GM18868 (cell line): ENCODE measurements around the gene SLCO1B1.
"Not testable (repeated sequence)": the region's sequence is repeated elsewhere in the genome, so short reads cannot be mapped to it uniquely, and the experiment has no call there.

Source experiments
- ATAC-seq: cut with Tn5 transposase; IDR thresholded peaks from one replicate; pipeline ENCODE4 v1.9.1; 2021; ENCODE audit warnings: mild to moderate bottlenecking, moderate library complexity; ENCODE audit not compliant: unreplicated experiment

SLCO1B1 gene, protein sequence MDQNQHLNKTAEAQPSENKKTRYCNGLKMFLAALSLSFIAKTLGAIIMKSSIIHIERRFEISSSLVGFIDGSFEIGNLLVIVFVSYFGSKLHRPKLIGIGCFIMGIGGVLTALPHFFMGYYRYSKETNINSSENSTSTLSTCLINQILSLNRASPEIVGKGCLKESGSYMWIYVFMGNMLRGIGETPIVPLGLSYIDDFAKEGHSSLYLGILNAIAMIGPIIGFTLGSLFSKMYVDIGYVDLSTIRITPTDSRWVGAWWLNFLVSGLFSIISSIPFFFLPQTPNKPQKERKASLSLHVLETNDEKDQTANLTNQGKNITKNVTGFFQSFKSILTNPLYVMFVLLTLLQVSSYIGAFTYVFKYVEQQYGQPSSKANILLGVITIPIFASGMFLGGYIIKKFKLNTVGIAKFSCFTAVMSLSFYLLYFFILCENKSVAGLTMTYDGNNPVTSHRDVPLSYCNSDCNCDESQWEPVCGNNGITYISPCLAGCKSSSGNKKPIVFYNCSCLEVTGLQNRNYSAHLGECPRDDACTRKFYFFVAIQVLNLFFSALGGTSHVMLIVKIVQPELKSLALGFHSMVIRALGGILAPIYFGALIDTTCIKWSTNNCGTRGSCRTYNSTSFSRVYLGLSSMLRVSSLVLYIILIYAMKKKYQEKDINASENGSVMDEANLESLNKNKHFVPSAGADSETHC

DNA sequence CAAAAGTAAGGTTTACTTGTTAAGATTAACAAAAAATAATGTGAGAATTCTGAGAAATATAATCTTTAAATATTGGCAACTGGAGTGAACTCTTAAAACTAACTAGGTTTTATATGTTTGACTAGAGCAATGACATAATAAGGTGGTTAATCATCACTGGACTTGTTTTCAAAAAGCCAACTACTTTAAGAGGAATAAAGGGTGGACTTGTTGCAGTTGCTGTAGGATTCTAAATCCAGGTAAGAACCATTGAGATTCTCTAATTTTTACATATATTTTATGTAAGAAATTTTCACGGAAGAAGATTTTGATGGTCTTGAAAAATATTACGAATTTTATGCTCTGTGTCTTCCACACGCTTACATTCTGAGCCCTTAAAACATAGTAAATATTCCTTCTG lies at the start of gene SLCO1B1:
SLCO1B1 (plus strand) TSS at position 197 of the 400 bp plus-strand sequence. CDS start 10,381 bp downstream, outside the sequence.
- no peak for ATAC-seq

DNA sequence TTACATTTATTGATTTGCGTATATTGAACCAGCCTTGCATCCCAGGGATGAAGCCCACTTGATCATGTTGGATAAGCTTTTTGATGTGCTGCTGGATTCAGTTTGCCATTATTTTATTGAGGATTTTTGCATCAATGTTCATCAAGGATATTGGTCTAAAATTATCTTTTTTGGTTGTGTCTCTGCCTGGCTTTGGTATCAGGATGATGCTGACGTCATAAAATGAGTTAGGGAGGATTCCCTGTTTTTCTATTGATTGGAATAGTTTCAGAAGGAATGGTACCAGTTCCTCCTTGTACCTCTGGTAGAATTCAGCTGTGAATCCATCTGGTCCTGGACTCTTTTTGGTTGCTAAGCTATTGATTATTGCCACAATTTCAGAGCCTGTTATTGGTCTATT lies 46.2 kb upstream of the SLCO1B1 start:
- not testable (repeated sequence) for ATAC-seq

DNA sequence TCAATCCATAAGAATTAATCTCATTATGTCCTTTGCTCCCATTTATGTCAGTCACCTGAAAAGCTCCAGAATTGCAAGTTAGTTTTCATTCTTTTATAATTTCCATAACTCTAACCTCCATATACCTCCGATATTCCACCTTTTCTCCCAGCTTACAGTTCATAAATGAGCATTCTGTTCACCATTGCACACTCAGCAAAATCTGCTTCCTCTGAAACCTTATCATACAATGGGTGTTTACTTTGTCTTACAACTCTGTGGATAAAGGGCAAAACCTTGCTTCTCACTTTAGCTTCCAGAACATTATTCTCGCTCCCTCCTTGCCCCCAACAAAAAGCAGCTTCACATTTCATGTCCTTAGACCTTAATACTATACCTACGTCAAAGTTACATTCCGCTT lies 19.3 kb upstream of the SLCO1B1 start:
- no peak for ATAC-seq

DNA sequence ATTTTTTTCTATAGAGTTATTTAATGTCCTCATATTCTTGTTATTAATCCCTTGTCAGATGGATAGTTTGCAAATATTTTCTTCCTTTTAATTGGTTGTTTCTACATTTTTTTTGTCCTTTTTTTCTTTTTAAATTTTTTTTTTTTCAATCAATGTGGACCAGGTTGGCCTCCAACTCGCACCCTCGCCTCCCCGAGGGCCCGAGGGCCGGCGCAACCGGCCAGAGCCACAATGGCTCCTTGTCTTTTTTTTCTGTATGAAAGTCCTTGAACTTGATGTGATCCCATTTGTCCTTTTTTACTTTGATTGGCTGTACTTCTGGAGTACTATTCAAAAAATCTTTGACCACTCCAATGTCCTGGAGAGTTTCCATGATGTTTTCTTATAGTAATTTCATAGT lies 17.7 kb upstream of the SLCO1B1 start:
- ATAC-seq = no peak

DNA sequence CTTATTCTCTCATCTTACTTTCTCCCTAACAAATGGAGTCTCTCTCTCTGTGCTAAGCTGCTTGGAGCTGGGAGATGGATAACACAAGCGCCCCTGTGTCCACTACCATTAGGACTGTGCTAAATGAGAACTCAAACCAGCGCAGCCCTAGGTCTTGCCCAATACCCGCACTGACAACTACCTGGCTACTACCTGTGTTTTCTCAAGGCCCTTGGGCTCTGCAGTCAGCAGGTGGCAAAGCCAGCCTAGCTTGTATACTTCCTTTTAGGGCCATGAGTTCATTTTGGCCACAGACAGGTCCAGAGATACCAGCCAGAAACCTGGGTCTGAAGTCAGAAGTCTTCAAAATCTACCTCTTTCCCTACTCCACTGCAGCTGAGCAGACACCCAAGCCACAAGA lies 13.0 kb upstream of the SLCO1B1 start:
- no peak for ATAC-seq

DNA sequence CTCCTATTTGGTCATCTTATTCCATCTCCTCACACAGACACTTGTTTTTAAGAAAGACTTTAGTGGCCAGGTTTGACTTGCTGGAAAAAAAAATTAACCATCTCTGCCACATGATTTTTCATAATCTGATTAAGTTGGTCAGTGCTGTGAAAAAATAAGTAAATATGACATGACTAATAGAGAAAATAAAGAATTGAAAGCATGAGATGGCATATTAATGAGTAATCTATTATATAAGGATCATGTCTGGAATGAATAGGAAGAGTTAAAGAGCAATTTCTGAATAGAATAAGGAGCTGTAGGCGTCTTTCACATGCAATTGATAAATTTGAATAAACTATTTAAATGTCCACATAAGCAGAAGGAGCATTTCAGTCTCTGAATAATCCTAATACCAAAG lies 12.2 kb upstream of the SLCO1B1 start:
- ATAC-seq = no peak

DNA sequence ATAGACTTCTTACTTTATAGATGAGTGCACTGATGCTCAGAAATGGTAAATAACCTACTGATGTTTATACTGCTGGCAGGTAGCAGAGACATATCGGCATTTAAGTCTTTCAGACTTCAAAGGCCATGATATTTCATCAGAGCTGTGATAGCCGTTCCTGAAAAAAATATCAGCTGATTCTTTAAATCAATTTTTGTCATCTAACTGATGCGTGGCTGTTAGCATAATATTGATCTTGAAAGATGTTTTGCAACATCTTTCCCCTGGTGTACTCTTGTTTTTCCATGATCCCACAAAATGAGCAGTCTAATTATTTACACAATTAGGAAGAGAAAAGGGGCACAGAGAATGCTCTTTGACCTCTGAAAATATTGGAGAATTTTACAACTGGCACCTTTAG lies 1.6 kb upstream of the SLCO1B1 start:
- ATAC-seq = no peak

DNA sequence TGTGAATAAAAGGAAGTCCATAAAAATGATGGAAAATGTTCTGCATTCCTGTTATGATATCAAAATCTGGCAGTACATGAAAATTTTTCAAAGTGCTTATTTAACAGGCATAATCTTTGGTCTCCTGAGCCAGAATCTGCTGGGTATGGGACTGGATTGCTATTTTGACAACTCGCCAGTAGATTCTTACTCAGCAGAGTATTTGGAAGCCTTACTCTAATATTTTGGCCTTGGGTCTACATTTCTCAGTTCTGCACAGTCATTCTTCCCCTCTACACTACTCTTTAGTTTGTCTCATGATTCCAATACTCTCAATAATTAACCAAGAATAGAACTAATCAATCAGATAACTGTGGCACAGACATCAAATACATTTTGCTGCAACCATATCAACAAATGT lies 1.1 kb upstream of the SLCO1B1 start:
- ATAC-seq = no peak

DNA sequence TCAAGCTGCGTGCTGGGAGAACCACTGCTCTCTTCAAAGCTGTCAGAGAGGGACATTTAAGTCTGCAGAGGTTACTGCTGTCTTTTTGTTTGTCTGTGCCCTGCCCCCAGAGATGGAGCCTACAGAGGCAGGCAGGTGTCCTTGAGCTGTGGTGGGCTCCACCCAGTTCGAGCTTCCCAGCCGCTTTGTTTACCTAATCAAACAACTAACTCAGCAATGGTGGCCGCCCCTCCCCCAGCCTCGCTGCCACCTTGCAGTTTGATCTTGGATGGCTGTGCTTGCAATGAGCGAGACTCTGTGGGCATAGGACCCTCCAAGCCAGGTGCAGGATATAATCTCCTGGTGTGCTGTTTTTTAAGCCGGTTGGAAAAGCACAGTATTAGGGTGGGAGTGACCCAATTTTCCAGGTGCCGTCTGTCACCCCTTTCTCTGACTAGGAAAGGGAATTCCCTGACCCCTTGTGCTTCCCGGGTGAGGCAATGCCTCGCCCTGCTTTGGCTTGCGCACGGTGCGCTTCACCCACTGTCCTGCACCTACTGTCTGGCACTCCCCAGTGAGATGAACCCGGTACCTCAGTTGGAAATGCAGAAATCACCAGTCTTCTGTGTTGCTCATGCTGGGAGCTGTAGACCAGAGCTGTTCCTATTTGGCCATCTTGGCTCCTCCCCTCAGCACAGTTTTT lies 6.5 kb downstream of the SLCO1B1 start:
- not testable (repeated sequence) for ATAC-seq

DNA sequence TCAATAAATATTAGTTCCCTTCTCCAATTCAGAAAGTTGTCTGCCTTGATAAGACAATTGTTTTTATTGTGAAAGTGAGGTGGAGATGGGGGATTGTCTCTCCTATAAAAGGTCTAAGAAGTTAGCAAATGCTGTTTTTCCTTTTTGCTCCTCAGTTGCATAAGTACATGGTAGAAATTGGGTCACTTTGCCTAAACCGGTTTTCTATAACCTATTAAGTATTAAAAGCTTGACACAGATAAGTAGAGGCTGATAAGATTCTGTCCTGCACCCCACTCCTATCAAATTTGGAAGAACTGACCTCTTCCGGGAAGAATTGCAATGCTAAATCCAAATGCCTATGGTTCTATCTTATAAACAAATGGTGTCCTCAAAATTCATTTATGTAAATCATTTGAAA lies 7.0 kb downstream of the SLCO1B1 start:
- no peak for ATAC-seq

DNA sequence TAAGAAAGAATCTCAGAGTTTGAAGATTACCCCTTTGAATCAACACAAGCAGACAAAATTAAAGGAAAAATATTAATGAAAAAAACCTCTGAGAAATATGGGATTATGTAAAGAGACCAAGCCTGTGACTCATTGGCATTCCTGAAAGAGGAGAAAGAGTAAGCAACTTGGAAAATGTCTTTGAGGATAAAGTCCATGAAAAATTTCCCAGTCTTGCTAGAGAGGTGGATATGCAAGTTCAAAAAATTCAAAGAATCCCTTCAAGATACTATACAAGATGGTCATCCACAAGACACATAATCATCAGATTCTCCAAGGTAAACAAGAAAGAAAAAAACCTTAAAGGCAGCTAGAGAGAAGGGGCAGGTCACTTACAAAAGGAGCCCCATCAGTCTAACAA lies 13.3 kb downstream of the SLCO1B1 start:
- ATAC-seq = no peak

DNA sequence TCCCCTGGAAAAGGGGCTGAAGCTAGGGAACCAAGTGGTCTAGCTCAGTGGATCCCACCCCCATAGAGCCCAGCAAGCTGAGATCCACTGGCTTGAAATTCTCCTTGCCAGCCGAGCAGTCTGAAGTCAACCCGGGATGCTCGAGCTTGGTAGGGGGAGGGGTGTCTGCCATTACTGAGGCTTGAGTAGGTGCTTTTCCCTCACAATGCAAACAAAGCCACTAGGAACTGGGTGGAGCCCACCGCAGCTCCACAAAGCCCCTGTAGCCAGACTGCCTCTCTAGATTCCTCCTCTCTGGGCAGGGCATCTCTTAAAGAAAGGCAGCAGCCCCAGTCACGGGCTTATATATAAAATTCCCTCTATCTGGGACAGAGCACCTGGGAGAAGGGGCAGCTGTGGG lies 18.9 kb downstream of the SLCO1B1 start:
- not testable (repeated sequence) for ATAC-seq

DNA sequence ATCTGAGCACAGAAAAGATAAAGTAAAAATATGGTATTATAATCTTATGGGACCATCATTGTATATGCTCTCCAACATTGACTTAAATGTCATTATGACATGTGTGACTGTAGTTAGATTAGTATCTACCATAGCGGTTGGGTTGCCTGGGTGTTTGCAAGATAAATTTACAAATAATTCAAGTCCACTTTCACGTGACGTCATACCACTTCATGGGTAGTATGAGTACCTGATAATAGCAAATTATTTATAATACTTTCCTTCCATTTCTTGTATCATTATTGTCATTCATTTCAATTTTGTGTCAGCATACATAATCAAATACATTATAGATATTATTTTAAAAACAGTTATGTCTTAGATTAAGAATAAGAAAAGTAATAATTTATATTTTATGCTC lies 20.2 kb downstream of the SLCO1B1 start:
- ATAC-seq = no peak

DNA sequence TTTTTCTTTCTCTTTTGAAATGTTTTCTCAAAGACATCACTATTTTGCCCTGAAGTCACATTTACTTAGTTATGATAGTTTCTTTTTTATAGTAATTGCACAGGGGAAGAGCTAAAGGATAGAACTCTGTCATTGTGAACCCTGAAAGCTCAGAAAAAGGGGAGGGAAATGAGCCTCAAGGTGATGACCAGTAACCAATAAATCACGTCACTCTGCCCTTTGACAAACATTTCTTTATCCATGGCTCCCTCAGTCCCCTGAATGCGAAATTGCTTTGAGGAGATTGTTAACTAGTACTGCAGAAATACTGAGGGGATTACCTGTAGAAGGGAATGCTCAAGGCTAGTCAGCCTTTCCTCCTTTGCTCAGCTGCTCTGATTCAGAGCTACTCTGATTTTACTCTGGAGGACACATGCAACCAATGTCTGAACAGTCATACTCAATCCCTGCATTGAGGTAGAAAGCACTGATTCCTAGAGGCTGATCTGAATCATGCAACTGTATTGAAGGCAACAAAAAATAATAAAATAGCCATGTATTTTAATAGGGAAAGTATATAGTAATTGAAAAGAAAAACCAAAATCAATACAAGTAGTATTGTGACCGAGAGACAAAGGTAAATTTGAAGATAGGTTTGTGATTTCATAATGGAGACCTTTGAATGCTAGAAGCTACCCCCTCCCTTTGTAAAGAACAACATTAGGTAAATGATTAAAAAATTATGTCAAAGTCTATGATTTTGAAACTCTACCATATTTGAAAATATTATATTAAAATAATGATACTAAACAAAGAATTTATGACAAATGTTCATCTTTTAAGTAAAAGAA lies 24.7 kb downstream of the SLCO1B1 start:
- no peak for ATAC-seq

DNA sequence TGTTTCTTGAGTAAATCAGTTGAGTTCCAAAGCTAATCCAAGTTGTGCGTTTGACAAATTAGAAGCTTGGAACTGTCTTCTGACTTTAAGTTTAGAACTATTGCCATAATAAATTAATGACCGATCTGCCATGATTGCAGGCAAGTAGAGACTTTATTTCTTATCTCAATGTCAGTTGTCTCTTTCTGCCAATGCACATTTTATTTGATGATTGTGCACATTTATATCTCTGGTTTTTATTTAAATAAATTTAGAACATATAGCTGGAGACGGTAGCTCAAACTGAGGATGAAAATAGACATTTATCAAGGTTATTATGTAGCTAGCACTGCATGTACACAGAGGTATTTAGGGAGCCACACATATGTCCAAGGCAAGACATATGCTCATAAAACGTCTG lies 34.1 kb downstream of the SLCO1B1 start:
- no peak for ATAC-seq

DNA sequence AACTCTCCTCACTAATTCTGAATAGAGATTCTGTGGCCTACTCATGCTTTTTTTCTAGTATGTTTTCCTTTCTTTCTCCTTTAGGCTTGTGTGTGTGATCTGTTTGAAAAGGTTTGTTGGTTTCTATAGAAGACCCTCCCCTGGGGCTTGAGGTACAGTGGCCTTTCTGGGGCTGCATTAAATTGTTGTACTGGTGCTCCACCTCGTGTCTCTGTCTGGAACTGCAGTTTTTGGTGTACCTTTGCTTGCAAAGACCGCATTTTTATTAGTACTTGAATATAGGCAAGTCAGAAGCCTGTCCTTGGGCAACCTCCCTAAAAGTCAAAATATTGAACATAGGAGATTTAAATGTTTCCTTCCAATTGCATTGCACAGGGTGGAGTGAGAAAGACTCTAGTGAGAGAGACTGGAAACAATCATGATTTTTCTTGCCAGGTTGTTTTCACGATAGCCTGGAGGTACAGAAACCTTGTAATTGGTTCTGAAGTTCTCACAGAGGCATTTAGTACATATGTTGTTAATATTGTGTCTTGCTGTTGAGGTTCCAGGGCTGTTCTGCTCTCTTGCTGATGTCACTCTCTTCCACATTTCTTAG lies 39.0 kb downstream of the SLCO1B1 start:
- peak; percentile 75 for ATAC-seq

DNA sequence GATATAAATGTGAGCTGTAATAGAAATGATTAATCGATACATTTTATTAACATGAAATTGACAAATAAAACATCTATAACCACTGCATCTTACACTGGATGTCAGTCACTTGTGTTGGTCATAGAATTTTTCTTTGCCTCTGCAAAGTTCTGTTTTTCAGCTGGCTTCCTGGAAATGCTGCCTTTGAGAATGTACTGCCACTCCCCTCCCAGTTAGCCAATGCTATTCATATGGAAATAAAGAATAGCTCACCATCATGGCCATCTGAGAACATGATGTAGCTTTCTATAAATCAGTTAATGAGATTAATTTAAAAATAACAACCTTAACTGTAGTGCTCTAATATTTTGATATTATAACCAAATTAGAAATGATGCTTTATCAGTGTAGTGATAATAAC lies 41.1 kb downstream of the SLCO1B1 start:
- no peak for ATAC-seq

DNA sequence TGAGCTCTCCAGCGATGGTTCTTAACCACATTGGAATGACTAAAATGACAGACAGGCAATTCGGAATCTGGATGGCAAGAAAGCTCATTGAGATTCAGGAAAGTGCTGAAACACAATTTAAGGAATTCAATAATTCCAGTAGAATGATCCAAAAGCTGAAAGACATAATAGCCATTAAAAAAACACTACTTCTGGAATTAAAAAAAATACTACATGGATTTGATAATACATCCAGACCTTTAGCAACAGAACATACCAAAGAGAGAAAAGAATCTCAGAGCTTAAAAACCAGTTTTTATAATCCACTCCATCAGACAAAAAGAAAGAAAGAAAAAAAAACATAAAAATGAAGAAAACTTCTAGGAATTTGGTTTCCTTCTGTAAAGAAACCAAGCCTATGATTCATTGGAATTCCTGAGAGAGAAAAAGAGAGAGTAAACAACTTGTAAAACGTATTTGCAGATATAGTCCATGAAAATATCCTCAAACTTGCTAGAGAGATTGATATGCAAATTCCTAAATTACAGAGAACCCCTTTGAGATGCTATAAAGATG lies 52.8 kb downstream of the SLCO1B1 start:
- no peak for ATAC-seq

DNA sequence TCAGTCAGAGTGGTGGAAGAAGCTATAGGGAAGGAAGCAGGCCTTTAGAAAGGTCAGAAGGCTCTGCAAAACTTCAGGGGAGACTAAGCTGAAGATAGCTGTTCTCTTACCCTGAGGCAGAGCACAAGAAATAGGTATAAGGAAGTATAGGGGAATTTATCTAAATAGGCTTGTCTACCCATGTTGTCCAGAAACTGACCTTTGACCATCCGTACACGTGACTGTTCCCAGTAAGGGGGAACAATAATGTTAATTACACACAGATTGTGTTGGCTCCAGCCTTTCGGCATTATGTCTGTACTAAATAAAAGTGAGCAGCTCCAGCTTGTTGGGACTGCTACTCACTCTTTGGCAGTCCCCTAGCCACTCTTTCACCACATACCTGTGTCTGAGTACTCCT lies 59.0 kb downstream of the SLCO1B1 start:
- ATAC-seq = no peak

DNA sequence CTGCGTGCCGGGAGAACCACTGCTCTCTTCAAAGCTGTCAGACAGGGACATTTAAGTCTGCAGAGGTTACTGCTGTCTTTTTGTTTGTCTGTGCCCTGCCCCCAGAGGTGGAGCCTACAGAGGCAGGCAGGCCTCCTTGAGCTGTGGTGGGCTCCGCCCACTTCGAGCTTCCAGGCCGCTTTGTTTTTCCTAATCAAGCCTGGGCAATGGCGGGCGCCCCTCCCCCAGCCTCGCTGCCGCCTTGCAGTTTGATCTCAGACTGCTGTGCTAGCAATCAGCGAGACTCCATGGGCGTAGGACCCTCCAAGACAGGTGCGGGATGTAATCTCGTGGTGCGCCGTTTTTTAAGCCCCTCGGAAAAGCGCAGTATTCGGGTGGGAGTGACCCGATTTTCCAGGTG lies 83.4 kb downstream of the SLCO1B1 start:
- not testable (repeated sequence) for ATAC-seq
